ENCODE results near the gene B3GNT5. TPM values are rescaled to one million over a fixed set of nuclear protein-coding genes. Genes with fewer than 3 reads are reported as not detected.

Gene B3GNT5
- total and polyA plus RNA-seq, 2 experiments from 2014 or later, result 4.9 to 6.4 TPM

- H2AFZ ChIP-seq, result no peak overlapping the region
- H3K27me3 Mint-ChIP-seq (ENCODE audit: insufficient read depth, low read depth, poor library complexity), result peaks cover 23% of the 10 kb centered on the region
- no peak for TF ChIP-seq CREB1 (CRISPR knock-in tag; IDR thresholded peaks at IDR 0.05; ENCODE audit: low read depth)
- TF ChIP-seq ETS1 (IDR thresholded peaks at IDR 0.05), result no peak
- TF ChIP-seq CTCF (conservative IDR thresholded peaks at IDR 0.05; ENCODE audit: low read depth in 2 of 2), result no peak
- TF ChIP-seq EZH2phosphoT487 (IDR thresholded peaks at IDR 0.05; ENCODE audit: unreplicated experiment), result no peak
- no peak for TF ChIP-seq EZH2 (IDR thresholded peaks at IDR 0.05; ENCODE audit: low read depth, unreplicated experiment)
- TF ChIP-seq, protein P1, sequence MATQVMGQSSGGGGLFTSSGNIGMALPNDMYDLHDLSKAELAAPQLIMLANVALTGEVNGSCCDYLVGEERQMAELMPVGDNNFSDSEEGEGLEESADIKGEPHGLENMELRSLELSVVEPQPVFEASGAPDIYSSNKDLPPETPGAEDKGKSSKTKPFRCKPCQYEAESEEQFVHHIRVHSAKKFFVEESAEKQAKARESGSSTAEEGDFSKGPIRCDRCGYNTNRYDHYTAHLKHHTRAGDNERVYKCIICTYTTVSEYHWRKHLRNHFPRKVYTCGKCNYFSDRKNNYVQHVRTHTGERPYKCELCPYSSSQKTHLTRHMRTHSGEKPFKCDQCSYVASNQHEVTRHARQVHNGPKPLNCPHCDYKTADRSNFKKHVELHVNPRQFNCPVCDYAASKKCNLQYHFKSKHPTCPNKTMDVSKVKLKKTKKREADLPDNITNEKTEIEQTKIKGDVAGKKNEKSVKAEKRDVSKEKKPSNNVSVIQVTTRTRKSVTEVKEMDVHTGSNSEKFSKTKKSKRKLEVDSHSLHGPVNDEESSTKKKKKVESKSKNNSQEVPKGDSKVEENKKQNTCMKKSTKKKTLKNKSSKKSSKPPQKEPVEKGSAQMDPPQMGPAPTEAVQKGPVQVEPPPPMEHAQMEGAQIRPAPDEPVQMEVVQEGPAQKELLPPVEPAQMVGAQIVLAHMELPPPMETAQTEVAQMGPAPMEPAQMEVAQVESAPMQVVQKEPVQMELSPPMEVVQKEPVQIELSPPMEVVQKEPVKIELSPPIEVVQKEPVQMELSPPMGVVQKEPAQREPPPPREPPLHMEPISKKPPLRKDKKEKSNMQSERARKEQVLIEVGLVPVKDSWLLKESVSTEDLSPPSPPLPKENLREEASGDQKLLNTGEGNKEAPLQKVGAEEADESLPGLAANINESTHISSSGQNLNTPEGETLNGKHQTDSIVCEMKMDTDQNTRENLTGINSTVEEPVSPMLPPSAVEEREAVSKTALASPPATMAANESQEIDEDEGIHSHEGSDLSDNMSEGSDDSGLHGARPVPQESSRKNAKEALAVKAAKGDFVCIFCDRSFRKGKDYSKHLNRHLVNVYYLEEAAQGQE (IDR thresholded peaks at IDR 0.05; ENCODE audit: unreplicated experiment), result no peak
- no peak for TF ChIP-seq POLR2AphosphoS5 (IDR thresholded peaks at IDR 0.05; ENCODE audit: low read depth)
- H3K27me3 ChIP-seq (ENCODE audit: insufficient read depth), result peaks cover 36% of the 10 kb centered on the region
- H3K9me3 Mint-ChIP-seq, result peaks cover 3% of the 10 kb centered on the region; the same call in 1 of the 3 replicates
- H3K36me3 ChIP-seq (ENCODE audit: insufficient read depth), result no peaks in the 10 kb centered on the region
- H3F3A ChIP-seq (replicated peaks; ENCODE audit: low read depth), result no peaks in the 10 kb centered on the region
- H3K4me2 ChIP-seq, result peak overlapping the region; percentile 96
- DNase-seq (ENCODE audit: low spot score), result no peak
- H3K4me1 Mint-ChIP-seq, result peaks cover 27% of the 10 kb centered on the region
- H3K4me3 ChIP-seq, result peak overlapping the region; percentile 85
- peaks cover 14% of the 10 kb centered on the region for H3K79me2 ChIP-seq (replicated peaks; ENCODE audit: insufficient read depth)
- no peak overlapping the region for H3K27ac Mint-ChIP-seq
- no peak overlapping the region for H3K27ac ChIP-seq (ENCODE audit: low read depth)
- peaks cover 25% of the 10 kb centered on the region for H3K4me1 ChIP-seq (ENCODE audit: insufficient read depth)
- ATAC-seq, result peak; percentile 27
- peak overlapping the region; percentile 80 for H3K4me3 Mint-ChIP-seq
- no peaks in the 10 kb centered on the region for H4K20me1 ChIP-seq (replicated peaks; ENCODE audit: insufficient read depth)
- H3K9me2 ChIP-seq (ENCODE audit: insufficient read depth), result no peaks in the 10 kb centered on the region
- no peaks in the 10 kb centered on the region; the same call in 2 of the 3 replicates for H3K36me3 Mint-ChIP-seq (ENCODE audit: low read depth)
Measured at GRCh38 chr3:183255348-183255730, 2.3 kb downstream of the B3GNT5 start.

GRCh38 chr3:183259087-183259486, 6.0 kb downstream of the B3GNT5 start:
- peaks cover 19% of the 10 kb centered on the region for H3K79me2 ChIP-seq (replicated peaks; ENCODE audit: insufficient read depth)
- Mint-ChIP-seq H3K9me3 (peaks cover 3% of the 10 kb centered on the region; the same call in 1 of the 3 replicates), H3K4me1 (peaks cover 24% of the 10 kb centered on the region)
- TF ChIP-seq EZH2phosphoT487 (IDR thresholded peaks at IDR 0.05; ENCODE audit: unreplicated experiment), result no peak
- no peak for TF ChIP-seq POLR2AphosphoS5 (IDR thresholded peaks at IDR 0.05; ENCODE audit: low read depth)
- TF ChIP-seq, protein P1 (IDR thresholded peaks at IDR 0.05; ENCODE audit: unreplicated experiment), result no peak
- TF ChIP-seq EZH2 (IDR thresholded peaks at IDR 0.05; ENCODE audit: low read depth, unreplicated experiment), result no peak
- TF ChIP-seq NANOG (IDR thresholded peaks at IDR 0.05; ENCODE audit: borderline replicate concordance), result no peak
- no peak for TF ChIP-seq ZNF331 (CRISPR knock-in tag; IDR thresholded peaks at IDR 0.05; ENCODE audit: low read depth)
- no peak for TF ChIP-seq STAT1 (IDR thresholded peaks at IDR 0.05; ENCODE audit: unreplicated experiment)
- no peak for TF ChIP-seq ZNF114 (CRISPR knock-in tag; IDR thresholded peaks at IDR 0.05)
- no peak for TF ChIP-seq ETS1 (IDR thresholded peaks at IDR 0.05)

More at GRCh38 chr3:183259087-183259486, 6.0 kb downstream of the B3GNT5 start:
- Histone ChIP-seq H3K4me2 (no peak overlapping the region), H3K27me3 (ENCODE audit: insufficient read depth) (peaks cover 11% of the 10 kb centered on the region; the same call in 1 of the 2 replicates), H3K9me2 (ENCODE audit: insufficient read depth) (no peaks in the 10 kb centered on the region), H3K4me3 (no peak overlapping the region), H3K4me1 (ENCODE audit: insufficient read depth) (peaks cover 34% of the 10 kb centered on the region), H3F3A (replicated peaks; ENCODE audit: low read depth) (no peaks in the 10 kb centered on the region), H3K36me3 (ENCODE audit: insufficient read depth) (no peaks in the 10 kb centered on the region), H2AFZ (no peak overlapping the region), H3K27ac (ENCODE audit: low read depth) (no peak overlapping the region), H4K20me1 (replicated peaks; ENCODE audit: insufficient read depth) (no peaks in the 10 kb centered on the region)
- Mint-ChIP-seq H3K27me3 (ENCODE audit: insufficient read depth, low read depth, poor library complexity) (peaks cover 13% of the 10 kb centered on the region), H3K4me3 (no peak overlapping the region), H3K27ac (no peak overlapping the region), H3K36me3 (ENCODE audit: low read depth) (no peaks in the 10 kb centered on the region; the same call in 2 of the 3 replicates)
- ATAC-seq (no peak), DNase-seq (ENCODE audit: low spot score) (no peak)
